SK-N-SH (cell line): Measurements from ENCODE around the gene FRYL. TPM values are rescaled to one million over a fixed set of nuclear protein-coding genes. Genes with fewer than 3 reads are reported as not detected.

Experiments
- CTCF ChIA-PET: fragments of 300-600, 350-600 bp; formaldehyde crosslinking; extraction: SDS; loops from one replicate; lab custom pipeline; 2021; lab: Yijun Ruan, JAX
- POLR2A ChIA-PET: fragments of 350-600 bp; sonication (Branson Sonifier 250); formaldehyde crosslinking; extraction: SDS; loops from one replicate; lab custom pipeline; 2020; ENCODE audit warnings: antibody characterized with exemption, inconsistent platforms; lab: Yijun Ruan, JAX
- DNase-seq: peaks from one replicate; pipeline ENCODE4 v3.0.0; 2012
- H2AFZ ChIP-seq: fragments of 200-600 bp; sonication (generic); 2 replicates; pipeline ENCODE4 v1.8.1; 2016; ENCODE audit warnings: antibody characterized with exemption, mild to moderate bottlenecking, low read depth
- H3F3A ChIP-seq: fragments of 200-600 bp; sonication (generic); replicated peaks from 2 replicates; pipeline ENCODE3; 2016; ENCODE audit warnings: antibody characterized with exemption, mild to moderate bottlenecking; ENCODE audit not compliant: insufficient read depth
- H3K27ac ChIP-seq, 2 experiments: fragments of 200-500 bp in 1 of 2; fragments of 200-600 bp in 1 of 2; sonication (Bioruptor generic) in 1 of 2; sonication (generic), shearing (Covaris generic) in 1 of 2; 2 replicates each; pipeline versions ENCODE4 v1.5.1 to v1.6.1; 2014 to 2016; ENCODE audit warnings: low read depth in 2 of 2, inconsistent platforms in 1 of 2, low read length in 1 of 2, mild to moderate bottlenecking in 1 of 2, mixed read lengths in 1 of 2
- H3K27me3 ChIP-seq: fragments of 200-600 bp; sonication (generic), shearing (Covaris generic); 2 replicates; pipeline ENCODE4 v1.6.1; 2016; ENCODE audit warnings: mixed run types; ENCODE audit not compliant: insufficient read depth
- H3K36me3 ChIP-seq, 2 experiments: fragments of 200-500 bp in 1 of 2; fragments of 200-600 bp in 1 of 2; sonication (Bioruptor generic) in 1 of 2; sonication (generic) in 1 of 2; replicated peaks in 1 of 2; 2 replicates each; pipeline versions ENCODE3 to v1.5.1; 2014 to 2016; ENCODE audit warnings: low read length in 1 of 2, mild to moderate bottlenecking in 1 of 2; ENCODE audit not compliant: insufficient read depth in 2 of 2, control insufficient read depth in 1 of 2
- H3K4me1 ChIP-seq, 2 experiments: fragments of 200-500 bp in 1 of 2; fragments of 200-600 bp in 1 of 2; sonication (Bioruptor generic) in 1 of 2; sonication (generic), shearing (Covaris generic) in 1 of 2; 2 replicates each; pipeline versions ENCODE4 v1.5.1 to v1.6.1; 2014 to 2016; ENCODE audit warnings: low read depth in 1 of 2, low read length in 1 of 2, mixed run types in 1 of 2; ENCODE audit not compliant: insufficient read depth in 2 of 2, control insufficient read depth in 1 of 2
- H3K4me2 ChIP-seq: fragments of 200-600 bp; sonication (generic), shearing (Covaris generic); 2 replicates; pipeline ENCODE4 v1.6.1; 2017; ENCODE audit warnings: mixed run types
- H3K4me3 ChIP-seq, 2 experiments: fragments of 200-500 bp in 1 of 2; fragments of 200-600 bp in 1 of 2; sonication (Bioruptor generic) in 1 of 2; sonication (generic), shearing (Covaris generic) in 1 of 2; 2 replicates each; pipeline versions ENCODE4 v1.5.1 to v1.8.1; 2014 to 2016; ENCODE audit warnings: low read depth in 2 of 2, inconsistent platforms in 1 of 2, low read length in 1 of 2, mild to moderate bottlenecking in 1 of 2, mixed read lengths in 1 of 2, moderate library complexity in 1 of 2
- H3K79me2 ChIP-seq: fragments of 200-600 bp; sonication (generic); 2 replicates; pipeline ENCODE4 v1.8.1; 2017; ENCODE audit warnings: mild to moderate bottlenecking; ENCODE audit not compliant: insufficient read depth
- H3K9ac ChIP-seq: fragments of 200-600 bp; sonication (generic); 2 replicates; pipeline ENCODE4 v1.6.1; 2017; ENCODE audit warnings: mixed run types
- H3K9me2 ChIP-seq: fragments of 200-600 bp; sonication (generic); 2 replicates; pipeline ENCODE4 v1.6.1; 2017; ENCODE audit warnings: mixed run types
- H3K9me3 ChIP-seq: fragments of 200-600 bp; sonication (generic); 2 replicates; pipeline ENCODE4 v1.6.1; 2017; ENCODE audit warnings: mixed run types, mild to moderate bottlenecking, moderate library complexity
- H4K20me1 ChIP-seq: fragments of 200-600 bp; sonication (generic); 2 replicates; pipeline ENCODE4 v1.6.1; 2017; ENCODE audit warnings: mild to moderate bottlenecking, mixed run types; ENCODE audit not compliant: insufficient read depth
- CHD2 ChIP-seq: fragments of 150-350 bp; IDR thresholded peaks from 2 replicates; pipeline ENCODE4 v1.6.1; 2018; ENCODE audit warnings: low read length; ENCODE audit not compliant: partially characterized antibody
- ELF1 ChIP-seq: IDR thresholded peaks from 2 replicates; pipeline ENCODE4 v1.4.0; 2012
- FOXJ3 ChIP-seq: sonication (generic); formaldehyde crosslinking; IDR thresholded peaks from 2 replicates; pipeline ENCODE4 v1.5.1; 2020; ENCODE audit warnings: mild to moderate bottlenecking, missing genetic modification reagents
- MXI1 ChIP-seq: IDR thresholded peaks from 2 replicates; pipeline ENCODE4 v1.6.1; 2012; ENCODE audit warnings: mild to moderate bottlenecking, low read depth, low read length, improper control_type of control experiment
- NFIC ChIP-seq: IDR thresholded peaks from 2 replicates; pipeline ENCODE4 v1.4.0; 2012; ENCODE audit warnings: borderline replicate concordance
- PBX3 ChIP-seq: IDR thresholded peaks from 2 replicates; pipeline ENCODE4; 2012
- POLR2AphosphoS5 ChIP-seq: IDR thresholded peaks from 2 replicates; pipeline ENCODE4 v1.6.1; 2012; ENCODE audit warnings: low read depth, low read length
- SMC3 ChIP-seq: IDR thresholded peaks from 2 replicates; pipeline ENCODE4 v1.6.1; 2012; ENCODE audit warnings: low read depth, low read length, improper control_type of control experiment
- TAF1 ChIP-seq: IDR thresholded peaks from 2 replicates; pipeline ENCODE4 v1.6.1; 2012; ENCODE audit warnings: low read depth, mild to moderate bottlenecking, low read length, moderate library complexity, borderline replicate concordance
- YY1 ChIP-seq: IDR thresholded peaks from 2 replicates; pipeline ENCODE4 v1.4.0; 2012; ENCODE audit warnings: low read depth, mild to moderate bottlenecking
- WGBS: methylation state at CpG from one replicate; pipeline ENCODE4 v1.1.6; 2017; ENCODE audit warnings: low lambda C conversion rate; 5-methylcytosine and 5-hydroxymethylcytosine counted together
- polyA plus RNA-seq, 3 experiments: library from polyadenylated mRNA; depleted of rRNA; stranded (reverse); fragments of >200 nt; gene quantifications; 2 replicates each; pipeline ENCODE4 v1.2.3, GENCODE V29; 2012
- TF ChIP-seq, protein P1 (sequence below): IDR thresholded peaks from 2 replicates; pipeline ENCODE4 v1.6.1; 2012; ENCODE audit warnings: mild to moderate bottlenecking, low read depth, low read length, moderate library complexity

The FRYL gene
- polyA plus RNA-seq, 1 of the 3 experiments (the other 2 are of a cell fraction), result 8.2 TPM

DNA sequence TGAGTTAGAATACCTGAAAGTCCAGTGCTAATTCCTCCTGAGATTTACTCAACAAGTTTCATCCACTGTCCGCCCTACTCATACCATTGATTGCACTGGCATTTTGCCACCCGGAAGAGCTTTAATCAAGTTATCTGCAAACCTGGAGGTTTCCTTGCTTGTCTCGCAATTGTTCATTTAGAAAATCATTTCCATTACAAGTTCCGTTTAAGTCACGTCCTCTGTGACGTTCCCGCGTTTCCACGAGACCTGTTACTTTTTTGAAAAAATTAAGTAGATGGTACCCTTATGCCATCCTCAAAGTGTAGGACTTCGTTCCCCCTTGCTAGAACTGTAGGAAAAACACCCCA is 761 bp upstream of the FRYL start:
- peaks cover 34% of the 10 kb centered on the region for H3K79me2 ChIP-seq
- peaks cover 13% of the 10 kb centered on the region for H4K20me1 ChIP-seq
- 2% methylated on average over 10 of the region's 10 CpGs for WGBS
- H3K9me2 ChIP-seq, result no peaks in the 10 kb centered on the region
- peak overlapping the region; percentile 83 to 88 for H3K27ac ChIP-seq
- no peaks in the 10 kb centered on the region for H3K9me3 ChIP-seq
- TF ChIP-seq YY1 (peak; percentile 3; the same call in 1 of the 2 replicates), ELF1 (peak; percentile 37; the same call in 1 of the 2 replicates), NFIC (peak; percentile 41; the same call in 1 of the 2 replicates), MXI1 (0 out of 2 replicates have a peak, but pooled peaks have one; percentile 14), SMC3 (no peak), PBX3 (no peak)
- TF ChIP-seq, protein P1, sequence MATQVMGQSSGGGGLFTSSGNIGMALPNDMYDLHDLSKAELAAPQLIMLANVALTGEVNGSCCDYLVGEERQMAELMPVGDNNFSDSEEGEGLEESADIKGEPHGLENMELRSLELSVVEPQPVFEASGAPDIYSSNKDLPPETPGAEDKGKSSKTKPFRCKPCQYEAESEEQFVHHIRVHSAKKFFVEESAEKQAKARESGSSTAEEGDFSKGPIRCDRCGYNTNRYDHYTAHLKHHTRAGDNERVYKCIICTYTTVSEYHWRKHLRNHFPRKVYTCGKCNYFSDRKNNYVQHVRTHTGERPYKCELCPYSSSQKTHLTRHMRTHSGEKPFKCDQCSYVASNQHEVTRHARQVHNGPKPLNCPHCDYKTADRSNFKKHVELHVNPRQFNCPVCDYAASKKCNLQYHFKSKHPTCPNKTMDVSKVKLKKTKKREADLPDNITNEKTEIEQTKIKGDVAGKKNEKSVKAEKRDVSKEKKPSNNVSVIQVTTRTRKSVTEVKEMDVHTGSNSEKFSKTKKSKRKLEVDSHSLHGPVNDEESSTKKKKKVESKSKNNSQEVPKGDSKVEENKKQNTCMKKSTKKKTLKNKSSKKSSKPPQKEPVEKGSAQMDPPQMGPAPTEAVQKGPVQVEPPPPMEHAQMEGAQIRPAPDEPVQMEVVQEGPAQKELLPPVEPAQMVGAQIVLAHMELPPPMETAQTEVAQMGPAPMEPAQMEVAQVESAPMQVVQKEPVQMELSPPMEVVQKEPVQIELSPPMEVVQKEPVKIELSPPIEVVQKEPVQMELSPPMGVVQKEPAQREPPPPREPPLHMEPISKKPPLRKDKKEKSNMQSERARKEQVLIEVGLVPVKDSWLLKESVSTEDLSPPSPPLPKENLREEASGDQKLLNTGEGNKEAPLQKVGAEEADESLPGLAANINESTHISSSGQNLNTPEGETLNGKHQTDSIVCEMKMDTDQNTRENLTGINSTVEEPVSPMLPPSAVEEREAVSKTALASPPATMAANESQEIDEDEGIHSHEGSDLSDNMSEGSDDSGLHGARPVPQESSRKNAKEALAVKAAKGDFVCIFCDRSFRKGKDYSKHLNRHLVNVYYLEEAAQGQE, result no peak
- no peaks in the 10 kb centered on the region for H3K36me3 ChIP-seq
- peak overlapping the region; percentile 67 to 92 for H3K4me3 ChIP-seq
- peak overlapping the region; percentile 82 for H3K9ac ChIP-seq
- H3K27me3 ChIP-seq, result no peaks in the 10 kb centered on the region
- peaks cover 10% of the 10 kb centered on the region for H3F3A ChIP-seq
- H2AFZ ChIP-seq, result peak overlapping the region; percentile 99
- peaks cover 16 to 17% of the 10 kb centered on the region in 2 experiments; a peak in 3 of 4 replicates for H3K4me1 ChIP-seq
- DNase-seq, result peak; percentile 9
- ChIA-PET CTCF (interaction anchor here (2.3 to 5.0 kb wide), 3 partner anchors 11 to 203 kb away, joined by 10 to 32 read pairs (median 15); no protein-coding TSS in a partner anchor), POLR2A (interaction anchor here (0.6 to 2.5 kb wide), 5 partner anchors 12 to 134 kb away, joined by 3 to 9 read pairs (median 6); partner anchors contain the start of genes OCIAD1 and OCIAD2)
- peak overlapping the region; percentile 92 for H3K4me2 ChIP-seq

DNA sequence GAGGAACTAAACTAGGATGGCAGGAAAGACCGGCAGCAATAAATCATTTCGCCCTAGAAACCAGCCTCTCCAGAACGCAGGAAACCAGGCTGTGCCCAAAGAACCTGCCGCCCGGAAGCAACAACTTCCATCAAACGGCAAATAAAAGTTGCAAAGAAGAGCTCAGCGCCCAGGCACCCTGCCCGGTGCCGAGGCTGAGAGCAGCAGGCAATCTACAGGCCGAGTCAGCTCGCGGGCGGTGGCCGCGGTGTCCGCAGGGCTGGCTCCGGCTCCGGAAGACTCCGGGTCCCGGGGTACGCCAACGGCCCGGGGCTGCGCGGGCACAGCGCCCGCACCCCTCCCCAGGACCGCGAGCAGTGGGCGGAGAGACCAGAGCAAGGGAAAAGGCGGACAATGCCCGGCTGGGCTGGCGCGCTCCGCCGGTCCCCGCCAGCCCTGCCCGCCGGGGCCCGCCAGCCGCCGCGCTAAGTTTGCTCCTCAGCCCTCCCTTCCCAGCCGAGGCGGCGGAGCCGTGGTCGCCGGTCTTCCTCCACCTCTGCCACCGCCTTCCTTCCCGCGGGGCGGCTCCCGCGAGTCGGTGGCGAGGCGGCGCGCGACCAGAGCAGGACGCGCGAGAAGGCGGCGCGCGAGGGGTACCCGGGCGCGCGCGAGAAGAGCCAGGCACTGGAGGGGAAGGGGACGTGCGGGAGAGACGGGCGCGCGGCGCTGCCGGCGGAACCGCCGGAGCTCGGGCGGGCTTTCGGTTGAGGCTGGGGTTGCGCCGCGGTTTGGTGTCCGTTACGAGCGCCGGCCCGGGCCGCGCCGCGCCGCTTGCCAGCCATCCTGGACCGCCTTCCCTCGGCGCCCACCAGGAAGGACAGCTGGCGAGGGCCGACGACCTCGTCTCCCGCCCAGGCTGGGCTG is 733 bp downstream of the FRYL start:
- peaks cover 10% of the 10 kb centered on the region for H3F3A ChIP-seq
- POLR2A ChIA-PET, result interaction anchor here (1.2 to 2.5 kb wide), 4 partner anchors 10 to 127 kb away, joined by 4 to 9 read pairs (median 6); partner anchors contain the start of genes OCIAD1 and OCIAD2
- DNase-seq, result peak; percentile 81
- H3K4me1 ChIP-seq, result peaks cover 16 to 17% of the 10 kb centered on the region in 2 experiments; a peak in 3 of 4 replicates
- H3K4me2 ChIP-seq, result peak overlapping the region; percentile 87
- CTCF ChIA-PET, result interaction anchor here (0.6 to 5.0 kb wide), 10 partner anchors 9 to 480 kb away, joined by 3 to 32 read pairs (median 3); no protein-coding TSS in a partner anchor
- H3K4me3 ChIP-seq, result peak overlapping the region; percentile 90 to 92
- H3K79me2 ChIP-seq, result peaks cover 49% of the 10 kb centered on the region
- H4K20me1 ChIP-seq, result peaks cover 25% of the 10 kb centered on the region
- H3K9me3 ChIP-seq, result no peaks in the 10 kb centered on the region
- peak overlapping the region; percentile 92 for H3K9ac ChIP-seq
- no peaks in the 10 kb centered on the region for H3K9me2 ChIP-seq
- peak overlapping the region; percentile 73; the same call in 1 of the 2 replicates for H2AFZ ChIP-seq
- no peaks in the 10 kb centered on the region for H3K27me3 ChIP-seq
- H3K36me3 ChIP-seq, result no peaks in the 10 kb centered on the region
- TF ChIP-seq TAF1 (peak; percentile 17; the same call in 1 of the 2 replicates), MXI1 (0 out of 2 replicates have a peak, but pooled peaks have one; percentile 3), POLR2AphosphoS5 (no peak), FOXJ3 (CRISPR knock-in tag) (0 out of 2 replicates have a peak, but pooled peaks have one; percentile 31), CHD2 (peak; percentile 73)
- peak overlapping the region; percentile 93 to 94 for H3K27ac ChIP-seq
- 1% methylated on average over 7 of the region's 108 CpGs for WGBS
